Mesenchymal stem cell (in vitro differentiated cells and primary cell): ENCODE results near the gene ANKRD26.

ENCODE experiments used
- DNase-seq: peaks from one replicate; pipeline ENCODE4 v3.0.0-alpha.2; 2013
- H2AFZ ChIP-seq: one replicate; pipeline ENCODE4 v1.6.1; 2013; ENCODE audit warnings: low read depth, mild to moderate bottlenecking, control low read depth, inconsistent platforms, low read length, moderate library complexity
- H2AK5ac ChIP-seq: 2 replicates; pipeline ENCODE4 v1.6.1; 2013; ENCODE audit warnings: low read length, moderate library complexity, mild to moderate bottlenecking, inconsistent platforms; ENCODE audit not compliant: severe bottlenecking
- H2BK120ac ChIP-seq: one replicate; pipeline ENCODE4 v1.6.1; 2013; ENCODE audit warnings: low read depth, mild to moderate bottlenecking, inconsistent platforms, low read length, moderate library complexity
- H2BK12ac ChIP-seq, 2 experiments: one replicate each; pipeline ENCODE4 v1.6.1; 2013; ENCODE audit warnings: inconsistent platforms in 2 of 2, low read length in 2 of 2, mild to moderate bottlenecking in 2 of 2, moderate library complexity in 2 of 2, control low read depth in 1 of 2
- H2BK15ac ChIP-seq: one replicate; pipeline ENCODE4 v1.6.1; 2013; ENCODE audit warnings: mild to moderate bottlenecking, low read depth, inconsistent platforms; ENCODE audit not compliant: poor library complexity, severe bottlenecking
- H2BK5ac ChIP-seq: 2 replicates; pipeline ENCODE4 v1.6.1; 2013; ENCODE audit warnings: low read depth, mild to moderate bottlenecking, low read length, control low read depth, inconsistent platforms; ENCODE audit not compliant: poor library complexity, severe bottlenecking
- H3K14ac ChIP-seq, 2 experiments: one replicate each; pipeline ENCODE4 v1.6.1; 2013; ENCODE audit warnings: inconsistent platforms in 2 of 2, low read length in 2 of 2, control low read depth in 1 of 2, mild to moderate bottlenecking in 1 of 2, moderate library complexity in 1 of 2
- H3K18ac ChIP-seq, 2 experiments: one replicate each; pipeline ENCODE4 v1.6.1; 2013; ENCODE audit warnings: inconsistent platforms in 2 of 2, low read length in 2 of 2, control low read depth in 1 of 2, low read depth in 1 of 2, mild to moderate bottlenecking in 1 of 2
- H3K23ac ChIP-seq, 2 experiments: one replicate each; pipeline ENCODE4 v1.6.1; 2013; ENCODE audit warnings: inconsistent platforms in 2 of 2, low read length in 2 of 2, mild to moderate bottlenecking in 2 of 2, moderate library complexity in 2 of 2, control low read depth in 1 of 2
- H3K27ac ChIP-seq: 2 replicates; pipeline ENCODE4 v1.5.1; 2013; ENCODE audit warnings: mild to moderate bottlenecking, moderate library complexity, low read length, control low read depth, inconsistent platforms; ENCODE audit not compliant: poor library complexity, severe bottlenecking
- H3K27me3 ChIP-seq, 2 experiments: 2 replicates each; pipeline versions ENCODE4 v1.6.1 to v1.7.0; 2013; ENCODE audit warnings: low read length in 2 of 2, mild to moderate bottlenecking in 2 of 2, moderate library complexity in 2 of 2, control low read depth in 1 of 2, inconsistent platforms in 1 of 2; ENCODE audit not compliant: control insufficient read depth in 1 of 2, insufficient read depth in 1 of 2
- H3K36me3 ChIP-seq, 2 experiments: 2 replicates each; pipeline versions ENCODE4 v1.6.1 to v1.7.0; 2013; ENCODE audit warnings: low read length in 2 of 2, control low read depth in 1 of 2, inconsistent platforms in 1 of 2, low read depth in 1 of 2, mild to moderate bottlenecking in 1 of 2; ENCODE audit not compliant: insufficient read depth in 2 of 2, control insufficient read depth in 1 of 2
- H3K4ac ChIP-seq, 2 experiments: one replicate each; pipeline ENCODE4 v1.6.1; 2013; ENCODE audit warnings: inconsistent platforms in 2 of 2, low read length in 2 of 2, mild to moderate bottlenecking in 2 of 2, moderate library complexity in 2 of 2, control low read depth in 1 of 2, low read depth in 1 of 2
- H3K4me1 ChIP-seq: 2 replicates; pipeline ENCODE4 v1.6.1; 2013; ENCODE audit warnings: low read depth, low read length, control low read depth; ENCODE audit not compliant: control insufficient read depth, insufficient read depth
- H3K4me2 ChIP-seq: 2 replicates; pipeline ENCODE4 v1.6.1; 2013; ENCODE audit warnings: low read length, mild to moderate bottlenecking, inconsistent platforms; ENCODE audit not compliant: poor library complexity, severe bottlenecking
- H3K4me3 ChIP-seq, 2 experiments: 2 replicates each; pipeline versions ENCODE4 v1.5.1 to v1.7.0; 2013; ENCODE audit warnings: low read length in 2 of 2, mild to moderate bottlenecking in 2 of 2, control low read depth in 1 of 2, low read depth in 1 of 2; ENCODE audit not compliant: insufficient read depth in 1 of 2
- H3K79me1 ChIP-seq: replicated peaks from 2 replicates; pipeline ENCODE4 v1.6.1; 2013; ENCODE audit warnings: mild to moderate bottlenecking, control low read depth, low read length, inconsistent platforms; ENCODE audit not compliant: poor library complexity, severe bottlenecking
- H3K9ac ChIP-seq: 2 replicates; pipeline ENCODE4 v1.7.0; 2013; ENCODE audit warnings: mild to moderate bottlenecking, low read length, moderate library complexity
- H3K9me3 ChIP-seq: 2 replicates; pipeline ENCODE4 v1.7.0; 2013; ENCODE audit warnings: mild to moderate bottlenecking, low read length; ENCODE audit not compliant: control insufficient read depth
- H4K8ac ChIP-seq: one replicate; pipeline ENCODE4 v1.6.1; 2013; ENCODE audit warnings: inconsistent platforms, mild to moderate bottlenecking, low read length, moderate library complexity
- H4K91ac ChIP-seq: one replicate; pipeline ENCODE4 v1.6.1; 2013; ENCODE audit warnings: mild to moderate bottlenecking, low read length, inconsistent platforms
- WGBS: methylation state at CpG from one replicate; pipeline ENCODE4 v1.1.7; 2013; ENCODE audit warnings: mixed read lengths; 5-methylcytosine and 5-hydroxymethylcytosine counted together

ANKRD26 gene

GRCh38 chr10:27022048-27022447 is 78.2 kb downstream of the ANKRD26 start:
- no peak overlapping the region for H3K4ac ChIP-seq
- no peak overlapping the region for H2AFZ ChIP-seq

GRCh38 chr10:27020243-27020642 is 80.1 kb downstream of the ANKRD26 start:
- H4K91ac ChIP-seq, result no peak overlapping the region
- 95% methylated on average over 5 of the region's 5 CpGs for WGBS

More at GRCh38 chr10:27022048-27022447, 78.2 kb downstream of the ANKRD26 start:
- no peak overlapping the region for H3K4me3 ChIP-seq
- no peak for DNase-seq
- H3K9ac ChIP-seq, result no peak overlapping the region
- no peak overlapping the region for H3K18ac ChIP-seq
- H3K79me1 ChIP-seq, result no peaks in the 10 kb centered on the region
- WGBS, result no CpG with 5 or more reads among the region's 2 CpGs
- H3K4me2 ChIP-seq, result no peak overlapping the region
- H2AK5ac ChIP-seq, result no peak overlapping the region
- H3K27me3 ChIP-seq, result no peaks in the 10 kb centered on the region
- peaks cover 3 to 46% of the 10 kb centered on the region in 2 experiments for H3K36me3 ChIP-seq
- H2BK15ac ChIP-seq, result no peak overlapping the region
- H3K9me3 ChIP-seq, result no peaks in the 10 kb centered on the region
- no peak overlapping the region for H3K23ac ChIP-seq
- H3K4me1 ChIP-seq, result no peaks in the 10 kb centered on the region
- H2BK12ac ChIP-seq, result no peak overlapping the region
- H4K91ac ChIP-seq, result no peak overlapping the region
- H3K27ac ChIP-seq, result no peak overlapping the region
- H2BK5ac ChIP-seq, result no peak overlapping the region
- no peak overlapping the region for H2BK120ac ChIP-seq
- no peak overlapping the region for H4K8ac ChIP-seq
- H3K14ac ChIP-seq, result no peak overlapping the region

DNA sequence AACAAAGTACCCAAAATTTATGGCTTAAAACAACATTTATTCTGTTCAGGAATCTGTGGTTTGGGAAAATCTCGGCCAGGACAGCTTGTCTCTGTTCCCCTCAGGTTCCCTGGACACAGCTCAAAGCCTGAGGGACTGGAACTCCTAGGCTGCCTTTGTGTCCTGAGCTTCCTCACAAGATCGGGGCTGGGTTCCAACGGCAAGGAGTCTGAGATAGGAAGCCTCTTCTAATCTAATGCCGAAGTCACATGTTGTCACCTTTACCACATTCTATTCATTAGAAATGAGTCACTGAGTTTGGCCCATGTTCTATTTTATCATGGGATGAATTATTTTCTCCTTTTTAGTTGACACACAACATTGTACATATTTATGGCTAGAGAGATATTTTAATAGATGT is 80.5 kb downstream of the ANKRD26 start:
- H3K14ac ChIP-seq, result no peak overlapping the region
- no peak overlapping the region for H2BK5ac ChIP-seq
- H3K23ac ChIP-seq, result no peak overlapping the region
- no peak overlapping the region for H3K18ac ChIP-seq
- no peaks in the 10 kb centered on the region for H3K4me1 ChIP-seq
- H2AK5ac ChIP-seq, result no peak overlapping the region
- no peak overlapping the region for H2AFZ ChIP-seq
- H3K9me3 ChIP-seq, result no peaks in the 10 kb centered on the region
- no peaks in the 10 kb centered on the region for H3K79me1 ChIP-seq
- 95% methylated on average over 4 of the region's 4 CpGs for WGBS
- no peaks in the 10 kb centered on the region for H3K27me3 ChIP-seq
- H2BK120ac ChIP-seq, result no peak overlapping the region
- H3K9ac ChIP-seq, result no peak overlapping the region
- H2BK15ac ChIP-seq, result no peak overlapping the region
- no peak overlapping the region for H4K8ac ChIP-seq
- peaks cover 3 to 35% of the 10 kb centered on the region in 2 experiments for H3K36me3 ChIP-seq
- H4K91ac ChIP-seq, result no peak overlapping the region
- no peak overlapping the region for H3K4me3 ChIP-seq
- no peak for DNase-seq
- H3K4ac ChIP-seq, result no peak overlapping the region
- H3K4me2 ChIP-seq, result no peak overlapping the region
- no peak overlapping the region for H2BK12ac ChIP-seq
- H3K27ac ChIP-seq, result no peak overlapping the region

More at GRCh38 chr10:27020243-27020642, 80.1 kb downstream of the ANKRD26 start:
- Histone ChIP-seq H2AFZ (no peak overlapping the region), H2AK5ac (no peak overlapping the region), H3K36me3 (peaks cover 3 to 33% of the 10 kb centered on the region in 2 experiments), H3K4me1 (no peaks in the 10 kb centered on the region), H3K4me3 (no peak overlapping the region), H2BK120ac (no peak overlapping the region), H4K8ac (no peak overlapping the region), H3K4me2 (no peak overlapping the region), H3K23ac (no peak overlapping the region), H2BK5ac (no peak overlapping the region), H3K4ac (no peak overlapping the region), H3K18ac (no peak overlapping the region), H2BK12ac (no peak overlapping the region), H3K14ac (no peak overlapping the region), H2BK15ac (no peak overlapping the region), H3K9me3 (no peaks in the 10 kb centered on the region), H3K79me1 (no peaks in the 10 kb centered on the region), H3K9ac (no peak overlapping the region), H3K27ac (no peak overlapping the region), H3K27me3 (no peaks in the 10 kb centered on the region)
- no peak for DNase-seq

DNA sequence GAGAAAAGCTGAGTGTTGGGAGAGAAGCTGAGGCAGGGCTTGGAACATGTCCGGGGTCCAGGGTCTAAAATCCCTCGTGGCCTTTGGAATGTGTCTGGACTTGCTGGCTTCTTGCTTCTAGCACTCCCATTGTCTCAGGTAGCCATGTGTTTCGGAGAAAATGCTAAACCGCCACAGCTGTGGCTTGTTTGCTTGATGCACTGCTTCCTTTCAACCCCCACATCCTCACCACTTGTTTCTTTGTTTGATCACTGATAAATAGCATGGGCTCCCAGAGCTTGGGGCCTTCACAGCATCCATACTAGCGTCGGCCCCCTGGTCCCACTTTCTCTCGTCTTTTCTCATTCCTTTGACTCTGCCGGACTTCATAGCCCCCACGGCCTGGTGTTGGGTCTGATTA is 102.7 kb downstream of the ANKRD26 start:
- Histone ChIP-seq H3K27ac (no peak overlapping the region), H4K91ac (no peak overlapping the region), H2BK15ac (no peak overlapping the region), H3K4ac (no peak overlapping the region), H3K14ac (no peak overlapping the region), H3K4me2 (no peak overlapping the region), H3K27me3 (no peaks in the 10 kb centered on the region), H3K9me3 (peaks cover 13% of the 10 kb centered on the region), H3K9ac (no peak overlapping the region), H2BK5ac (no peak overlapping the region), H2BK12ac (no peak overlapping the region), H3K79me1 (no peaks in the 10 kb centered on the region), H3K23ac (no peak overlapping the region), H4K8ac (no peak overlapping the region), H2BK120ac (no peak overlapping the region), H2AK5ac (no peak overlapping the region), H3K4me1 (no peaks in the 10 kb centered on the region), H3K4me3 (no peak overlapping the region), H3K18ac (no peak overlapping the region), H2AFZ (no peak overlapping the region), H3K36me3 (peaks cover 6% of the 10 kb centered on the region in 2 experiments)
- DNase-seq, result no peak
- whole genome bisulfite sequencing, result 97% methylated on average over 8 of the region's 9 CpGs
